Measurements from ENCODE around the gene GRHL1. TPM values are rescaled to one million over a fixed set of nuclear protein-coding genes. Genes with fewer than 3 reads are reported as not detected.

Gene GRHL1
- polyA plus RNA-seq, 1 of the 3 experiments (the other 2 are of a cell fraction) = 1.0 TPM

GRCh38 chr2:10002109-10002508 lies 50.6 kb downstream of the GRHL1 start:
- 78% methylated on average over 5 of the region's 5 CpGs for WGBS (ENCODE audit: low lambda C conversion rate)
- Histone ChIP-seq H3K9me3 (no peaks in the 10 kb centered on the region), H3K36me3 (replicated peaks in 1 of 2; ENCODE audit: control insufficient read depth in 1 of 2, insufficient read depth in 2 of 2, low read length in 1 of 2) (peaks cover 0 to 7% of the 10 kb centered on the region in 2 experiments), H2AFZ (ENCODE audit: low read depth) (no peak overlapping the region), H3F3A (replicated peaks; ENCODE audit: insufficient read depth) (no peaks in the 10 kb centered on the region), H3K9me2 (no peaks in the 10 kb centered on the region), H3K4me1 (ENCODE audit: control insufficient read depth in 1 of 2, insufficient read depth in 2 of 2, low read depth in 1 of 2, low read length in 1 of 2) (peaks cover 0 to 46% of the 10 kb centered on the region in 2 experiments; a peak in 2 of 4 replicates), H3K4me3 (ENCODE audit: low read depth in 2 of 2, low read length in 1 of 2) (no peak overlapping the region), H3K79me2 (ENCODE audit: insufficient read depth) (no peaks in the 10 kb centered on the region), H4K20me1 (ENCODE audit: insufficient read depth) (no peaks in the 10 kb centered on the region), H3K27me3 (ENCODE audit: insufficient read depth) (no peaks in the 10 kb centered on the region), H3K9ac (no peak overlapping the region), H3K4me2 (no peak overlapping the region), H3K27ac (ENCODE audit: low read depth in 2 of 2, low read length in 1 of 2) (peak overlapping the region in 1 of 2 experiments; percentile 84; a peak in 2 of 4 replicates)
- no peak for TF ChIP-seq FOSL2 (IDR thresholded peaks at IDR 0.05; ENCODE audit: borderline replicate concordance, low read depth)
- TF ChIP-seq RXRA (IDR thresholded peaks at IDR 0.05; ENCODE audit: borderline replicate concordance, low read depth) = no peak
- TF ChIP-seq GATA2 (CRISPR knock-in tag; IDR thresholded peaks at IDR 0.05) = no peak
- ChIA-PET CTCF (interaction anchor here (1.2 to 2.8 kb wide), 6 partner anchors 10 to 189 kb away, joined by 3 to 21 read pairs (median 4); no protein-coding TSS in a partner anchor), POLR2A (no interaction called here)
- no peak for DNase-seq

- H3K79me2 ChIP-seq (ENCODE audit: insufficient read depth) = no peaks in the 10 kb centered on the region
- H3K27me3 ChIP-seq (ENCODE audit: insufficient read depth) = no peaks in the 10 kb centered on the region
- POLR2A ChIA-PET = no interaction called here
- no peak overlapping the region for H3K4me2 ChIP-seq
- peaks cover 0 to 48% of the 10 kb centered on the region in 2 experiments; a peak in 2 of 4 replicates for H3K4me1 ChIP-seq (ENCODE audit: control insufficient read depth in 1 of 2, insufficient read depth in 2 of 2, low read depth in 1 of 2, low read length in 1 of 2)
- no peak overlapping the region for H2AFZ ChIP-seq (ENCODE audit: low read depth)
- no peak for TF ChIP-seq GATA2 (CRISPR knock-in tag; IDR thresholded peaks at IDR 0.05)
- no peak for TF ChIP-seq ELF1 (IDR thresholded peaks at IDR 0.05)
- TF ChIP-seq MAX (IDR thresholded peaks at IDR 0.05; ENCODE audit: low read depth) = no peak
- no peak for TF ChIP-seq IRF3 (IDR thresholded peaks at IDR 0.05; ENCODE audit: low read depth, low read length)
- TF ChIP-seq EZH2phosphoT487 (IDR thresholded peaks at IDR 0.05; ENCODE audit: borderline replicate concordance, low read depth) = no peak
- TF ChIP-seq FOXM1 (IDR thresholded peaks at IDR 0.05; ENCODE audit: low read depth) = no peak
- TF ChIP-seq PBX3 (IDR thresholded peaks at IDR 0.05) = no peak
- no peak for TF ChIP-seq FOXJ3 (CRISPR knock-in tag; IDR thresholded peaks at IDR 0.05)
- no peak for TF ChIP-seq USF2 (IDR thresholded peaks at IDR 0.05; ENCODE audit: borderline replicate concordance, low read depth, low read length)
- TF ChIP-seq RAD21 (IDR thresholded peaks at IDR 0.05; ENCODE audit: low read length) = no peak
- TF ChIP-seq JUND (IDR thresholded peaks at IDR 0.05) = no peak
- no peak for TF ChIP-seq RCOR1 (IDR thresholded peaks at IDR 0.05; ENCODE audit: low read length)
- no peak for TF ChIP-seq TCF12 (IDR thresholded peaks at IDR 0.05)
- no peak for TF ChIP-seq NFIC (IDR thresholded peaks at IDR 0.05; ENCODE audit: borderline replicate concordance)
- no peak for TF ChIP-seq YY1 (IDR thresholded peaks at IDR 0.05; ENCODE audit: low read depth)
- no peak for TF ChIP-seq NRF1 (IDR thresholded peaks at IDR 0.05; ENCODE audit: low read depth, low read length)
- TF ChIP-seq SIN3A (IDR thresholded peaks at IDR 0.05; ENCODE audit: borderline replicate concordance, low read depth, low read length) = no peak
- TF ChIP-seq REST (IDR thresholded peaks at IDR 0.05; ENCODE audit: low read depth, low read length) = no peak
- 88% methylated on average over 9 of the region's 9 CpGs for WGBS (ENCODE audit: low lambda C conversion rate)
- no peaks in the 10 kb centered on the region for H3K9me2 ChIP-seq
- CTCF ChIA-PET = interaction anchor here (1.2 to 2.8 kb wide), 6 partner anchors 11 to 189 kb away, joined by 3 to 21 read pairs (median 4); no protein-coding TSS in a partner anchor
- no peak overlapping the region for H3K4me3 ChIP-seq (ENCODE audit: low read depth in 2 of 2, low read length in 1 of 2)
- H3F3A ChIP-seq (replicated peaks; ENCODE audit: insufficient read depth) = peaks cover 3% of the 10 kb centered on the region
- peaks cover 0 to 7% of the 10 kb centered on the region in 2 experiments for H3K36me3 ChIP-seq (replicated peaks in 1 of 2; ENCODE audit: control insufficient read depth in 1 of 2, insufficient read depth in 2 of 2, low read length in 1 of 2)
- peak; percentile 80 for DNase-seq
- H4K20me1 ChIP-seq (ENCODE audit: insufficient read depth) = no peaks in the 10 kb centered on the region
- H3K9ac ChIP-seq = no peak overlapping the region
- H3K9me3 ChIP-seq = no peaks in the 10 kb centered on the region
- peak overlapping the region in 1 of 2 experiments; percentile 84; a peak in 2 of 4 replicates for H3K27ac ChIP-seq (ENCODE audit: low read depth in 2 of 2, low read length in 1 of 2)
Observed at GRCh38 chr2:10002681-10003080, 51.2 kb downstream of the GRHL1 start.

Measured in SK-N-SH (cell line).